HEK293 (cell line): ENCODE data around the gene DSG2.

Source experiments
- ZNF169 ChIP-seq: fragments of 450-650 bp; formaldehyde crosslinking; IDR thresholded peaks from 2 replicates; pipeline ENCODE4 v1.5.1; 2016; ENCODE audit warnings: missing biosample characterization, missing genetic modification characterization
- ZNF239 ChIP-seq: fragments of 450-650 bp; formaldehyde crosslinking; IDR thresholded peaks from 2 replicates; pipeline ENCODE4 v1.5.1; 2016; ENCODE audit warnings: missing biosample characterization, missing genetic modification characterization
- ZNF426 ChIP-seq: fragments of 450-650 bp; formaldehyde crosslinking; IDR thresholded peaks from 2 replicates; pipeline ENCODE4 v1.5.1; 2017; ENCODE audit warnings: missing biosample characterization, missing genetic modification characterization, mild to moderate bottlenecking, inconsistent platforms, moderate library complexity
- TF ChIP-seq, protein P1 (sequence below): fragments of 450-650 bp; formaldehyde crosslinking; IDR thresholded peaks from 2 replicates; pipeline ENCODE4 v1.5.1; 2016; ENCODE audit warnings: missing biosample characterization, missing genetic modification characterization
- TF ChIP-seq, protein P2 (sequence below): fragments of 450-650 bp; formaldehyde crosslinking; IDR thresholded peaks from 2 replicates; pipeline ENCODE4 v1.5.1; 2016; ENCODE audit warnings: missing biosample characterization, missing genetic modification characterization, low read depth
- TF ChIP-seq, protein P3 (sequence below): fragments of 450-650 bp; formaldehyde crosslinking; IDR thresholded peaks from 2 replicates; pipeline ENCODE4 v1.5.1; 2016; ENCODE audit warnings: missing biosample characterization, missing genetic modification characterization
- TF ChIP-seq, protein P4 (sequence below): fragments of 450-650 bp; formaldehyde crosslinking; IDR thresholded peaks from 2 replicates; pipeline ENCODE4 v1.5.1; 2016; ENCODE audit warnings: missing biosample characterization, missing genetic modification characterization, low read depth

DNA sequence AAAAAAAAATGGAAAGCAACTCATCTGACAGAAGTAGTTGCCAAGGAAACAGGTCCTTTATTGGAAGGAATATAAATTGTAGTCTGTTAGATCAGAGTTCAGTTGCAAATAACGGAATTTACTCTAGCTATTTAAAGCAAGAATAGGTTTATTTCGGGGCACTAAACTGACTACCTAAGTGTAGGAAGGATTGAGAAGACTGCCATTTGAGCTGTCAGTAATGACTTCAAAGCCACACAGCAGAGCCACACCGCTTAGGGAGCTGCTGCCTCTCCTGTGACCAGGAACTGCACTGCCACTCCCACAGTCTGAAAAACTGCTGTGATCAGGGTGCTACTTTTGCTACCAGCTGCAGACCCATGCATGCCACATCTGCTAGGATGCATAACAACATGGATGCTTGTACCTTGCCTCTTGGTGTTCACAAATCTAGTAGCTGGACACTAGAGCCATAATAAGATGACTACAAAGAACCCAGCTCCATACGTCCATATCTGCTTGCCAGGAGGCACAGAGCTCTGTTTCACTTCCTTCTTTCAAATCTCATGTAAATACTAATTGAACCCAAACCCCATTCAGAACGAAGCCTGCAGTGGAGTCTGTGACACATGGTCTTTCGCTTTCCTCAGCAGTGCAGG is 2.2 kb downstream of the DSG2 start:
- TF ChIP-seq, protein P1, sequence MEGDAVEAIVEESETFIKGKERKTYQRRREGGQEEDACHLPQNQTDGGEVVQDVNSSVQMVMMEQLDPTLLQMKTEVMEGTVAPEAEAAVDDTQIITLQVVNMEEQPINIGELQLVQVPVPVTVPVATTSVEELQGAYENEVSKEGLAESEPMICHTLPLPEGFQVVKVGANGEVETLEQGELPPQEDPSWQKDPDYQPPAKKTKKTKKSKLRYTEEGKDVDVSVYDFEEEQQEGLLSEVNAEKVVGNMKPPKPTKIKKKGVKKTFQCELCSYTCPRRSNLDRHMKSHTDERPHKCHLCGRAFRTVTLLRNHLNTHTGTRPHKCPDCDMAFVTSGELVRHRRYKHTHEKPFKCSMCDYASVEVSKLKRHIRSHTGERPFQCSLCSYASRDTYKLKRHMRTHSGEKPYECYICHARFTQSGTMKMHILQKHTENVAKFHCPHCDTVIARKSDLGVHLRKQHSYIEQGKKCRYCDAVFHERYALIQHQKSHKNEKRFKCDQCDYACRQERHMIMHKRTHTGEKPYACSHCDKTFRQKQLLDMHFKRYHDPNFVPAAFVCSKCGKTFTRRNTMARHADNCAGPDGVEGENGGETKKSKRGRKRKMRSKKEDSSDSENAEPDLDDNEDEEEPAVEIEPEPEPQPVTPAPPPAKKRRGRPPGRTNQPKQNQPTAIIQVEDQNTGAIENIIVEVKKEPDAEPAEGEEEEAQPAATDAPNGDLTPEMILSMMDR (tag by site-specific recombination) = no peak
- TF ChIP-seq, protein P2, sequence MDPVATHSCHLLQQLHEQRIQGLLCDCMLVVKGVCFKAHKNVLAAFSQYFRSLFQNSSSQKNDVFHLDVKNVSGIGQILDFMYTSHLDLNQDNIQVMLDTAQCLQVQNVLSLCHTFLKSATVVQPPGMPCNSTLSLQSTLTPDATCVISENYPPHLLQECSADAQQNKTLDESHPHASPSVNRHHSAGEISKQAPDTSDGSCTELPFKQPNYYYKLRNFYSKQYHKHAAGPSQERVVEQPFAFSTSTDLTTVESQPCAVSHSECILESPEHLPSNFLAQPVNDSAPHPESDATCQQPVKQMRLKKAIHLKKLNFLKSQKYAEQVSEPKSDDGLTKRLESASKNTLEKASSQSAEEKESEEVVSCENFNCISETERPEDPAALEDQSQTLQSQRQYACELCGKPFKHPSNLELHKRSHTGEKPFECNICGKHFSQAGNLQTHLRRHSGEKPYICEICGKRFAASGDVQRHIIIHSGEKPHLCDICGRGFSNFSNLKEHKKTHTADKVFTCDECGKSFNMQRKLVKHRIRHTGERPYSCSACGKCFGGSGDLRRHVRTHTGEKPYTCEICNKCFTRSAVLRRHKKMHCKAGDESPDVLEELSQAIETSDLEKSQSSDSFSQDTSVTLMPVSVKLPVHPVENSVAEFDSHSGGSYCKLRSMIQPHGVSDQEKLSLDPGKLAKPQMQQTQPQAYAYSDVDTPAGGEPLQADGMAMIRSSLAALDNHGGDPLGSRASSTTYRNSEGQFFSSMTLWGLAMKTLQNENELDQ (tag by site-specific recombination) = no peak
- no peak for TF ChIP-seq ZNF239 (tag by site-specific recombination)
- no peak for TF ChIP-seq ZNF426 (tag by site-specific recombination)
- TF ChIP-seq, protein P3, sequence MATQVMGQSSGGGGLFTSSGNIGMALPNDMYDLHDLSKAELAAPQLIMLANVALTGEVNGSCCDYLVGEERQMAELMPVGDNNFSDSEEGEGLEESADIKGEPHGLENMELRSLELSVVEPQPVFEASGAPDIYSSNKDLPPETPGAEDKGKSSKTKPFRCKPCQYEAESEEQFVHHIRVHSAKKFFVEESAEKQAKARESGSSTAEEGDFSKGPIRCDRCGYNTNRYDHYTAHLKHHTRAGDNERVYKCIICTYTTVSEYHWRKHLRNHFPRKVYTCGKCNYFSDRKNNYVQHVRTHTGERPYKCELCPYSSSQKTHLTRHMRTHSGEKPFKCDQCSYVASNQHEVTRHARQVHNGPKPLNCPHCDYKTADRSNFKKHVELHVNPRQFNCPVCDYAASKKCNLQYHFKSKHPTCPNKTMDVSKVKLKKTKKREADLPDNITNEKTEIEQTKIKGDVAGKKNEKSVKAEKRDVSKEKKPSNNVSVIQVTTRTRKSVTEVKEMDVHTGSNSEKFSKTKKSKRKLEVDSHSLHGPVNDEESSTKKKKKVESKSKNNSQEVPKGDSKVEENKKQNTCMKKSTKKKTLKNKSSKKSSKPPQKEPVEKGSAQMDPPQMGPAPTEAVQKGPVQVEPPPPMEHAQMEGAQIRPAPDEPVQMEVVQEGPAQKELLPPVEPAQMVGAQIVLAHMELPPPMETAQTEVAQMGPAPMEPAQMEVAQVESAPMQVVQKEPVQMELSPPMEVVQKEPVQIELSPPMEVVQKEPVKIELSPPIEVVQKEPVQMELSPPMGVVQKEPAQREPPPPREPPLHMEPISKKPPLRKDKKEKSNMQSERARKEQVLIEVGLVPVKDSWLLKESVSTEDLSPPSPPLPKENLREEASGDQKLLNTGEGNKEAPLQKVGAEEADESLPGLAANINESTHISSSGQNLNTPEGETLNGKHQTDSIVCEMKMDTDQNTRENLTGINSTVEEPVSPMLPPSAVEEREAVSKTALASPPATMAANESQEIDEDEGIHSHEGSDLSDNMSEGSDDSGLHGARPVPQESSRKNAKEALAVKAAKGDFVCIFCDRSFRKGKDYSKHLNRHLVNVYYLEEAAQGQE (tag by site-specific recombination) = no peak
- TF ChIP-seq, protein P4, sequence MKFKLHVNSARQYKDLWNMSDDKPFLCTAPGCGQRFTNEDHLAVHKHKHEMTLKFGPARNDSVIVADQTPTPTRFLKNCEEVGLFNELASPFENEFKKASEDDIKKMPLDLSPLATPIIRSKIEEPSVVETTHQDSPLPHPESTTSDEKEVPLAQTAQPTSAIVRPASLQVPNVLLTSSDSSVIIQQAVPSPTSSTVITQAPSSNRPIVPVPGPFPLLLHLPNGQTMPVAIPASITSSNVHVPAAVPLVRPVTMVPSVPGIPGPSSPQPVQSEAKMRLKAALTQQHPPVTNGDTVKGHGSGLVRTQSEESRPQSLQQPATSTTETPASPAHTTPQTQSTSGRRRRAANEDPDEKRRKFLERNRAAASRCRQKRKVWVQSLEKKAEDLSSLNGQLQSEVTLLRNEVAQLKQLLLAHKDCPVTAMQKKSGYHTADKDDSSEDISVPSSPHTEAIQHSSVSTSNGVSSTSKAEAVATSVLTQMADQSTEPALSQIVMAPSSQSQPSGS (tag by site-specific recombination) = no peak
- no peak for TF ChIP-seq ZNF169
